G401.6 (cell line): Measurements from ENCODE around the gene PRDM16.

Experiments
- FAIRE-seq: peaks from 2 replicates; lab custom pipeline; 2012; peaks lifted over from hg19 to GRCh38; lab: Jason Lieb, UNC

Gene PRDM16

DNA sequence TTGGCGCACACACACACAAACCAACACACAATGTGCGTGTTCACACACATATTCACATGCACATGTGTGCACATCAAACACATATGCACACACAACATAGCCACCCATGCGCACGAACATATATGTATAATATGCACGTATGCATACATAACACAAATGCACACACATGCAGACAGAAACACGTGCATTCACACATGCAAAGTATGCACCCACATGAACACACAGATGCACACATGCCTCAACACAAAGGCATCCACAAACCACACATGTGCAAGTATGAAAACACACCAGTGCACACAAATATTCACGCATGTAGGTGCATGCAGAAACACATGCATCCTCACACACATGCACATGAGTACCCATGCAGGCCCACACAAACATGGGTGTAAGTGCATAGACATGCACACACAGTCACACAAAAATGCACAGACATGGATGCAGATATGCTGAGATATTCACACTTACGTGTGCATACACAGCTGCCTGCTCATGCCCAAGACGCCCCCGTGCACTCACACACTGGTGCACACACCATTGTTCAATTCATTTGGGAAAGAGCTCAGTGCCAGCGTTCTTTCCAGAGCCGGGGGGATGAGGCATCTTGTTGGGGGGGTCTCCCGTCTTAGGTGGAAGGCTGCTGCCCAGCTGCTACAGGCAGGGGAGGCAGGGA, 332.7 kb downstream of the PRDM16 start:
- no peak for FAIRE-seq

- FAIRE-seq, result no peak
Observed at GRCh38 chr1:3402258-3403010, 333.4 kb downstream of the PRDM16 start.

DNA sequence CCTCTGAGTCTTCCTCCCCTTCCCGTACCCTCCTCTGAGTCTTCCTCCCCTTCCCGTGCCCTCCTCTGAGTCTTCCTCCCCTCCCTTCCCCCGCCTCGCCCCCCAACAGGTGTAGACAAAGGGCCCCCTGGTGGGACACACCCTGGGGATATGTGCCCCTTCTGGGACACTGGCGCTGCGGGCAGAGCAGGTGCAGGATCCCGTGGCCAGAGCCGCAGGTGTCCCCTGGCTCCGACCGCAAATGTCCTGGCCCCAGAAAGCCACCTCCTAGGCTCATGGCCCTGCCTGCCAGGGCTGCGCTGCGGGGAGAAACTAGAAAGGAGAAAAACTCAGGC, 334.0 kb downstream of the PRDM16 start:
- FAIRE-seq, result no peak

- FAIRE-seq, result no peak
Observed at GRCh38 chr1:3403388-3404231, 334.6 kb downstream of the PRDM16 start.

DNA sequence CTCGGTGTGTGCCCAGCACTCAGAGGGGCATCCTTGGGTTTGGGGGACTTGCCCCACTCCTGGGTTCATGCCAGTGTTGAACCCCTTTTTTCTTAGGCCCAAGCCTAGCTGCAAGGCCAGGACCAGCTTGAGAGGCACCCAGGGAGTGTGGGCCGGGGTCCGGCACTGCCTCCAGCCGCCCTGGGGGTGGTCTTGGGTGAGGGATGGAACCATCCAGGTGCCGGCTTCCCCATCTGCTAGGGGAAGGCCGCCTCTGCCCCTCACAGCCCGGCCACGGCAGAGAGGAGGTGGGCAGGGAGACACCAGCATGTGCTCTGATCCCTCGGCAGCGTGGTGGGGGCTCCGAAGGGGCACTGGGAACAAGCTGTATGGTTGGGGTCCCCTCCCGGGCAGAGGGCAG, 335.3 kb downstream of the PRDM16 start:
- no peak for FAIRE-seq

GRCh38 chr1:3404801-3405200, 335.8 kb downstream of the PRDM16 start:
- FAIRE-seq, result no peak

- no peak for FAIRE-seq
Observed at GRCh38 chr1:3405491-3405890, 336.5 kb downstream of the PRDM16 start.

GRCh38 chr1:3405974-3406867, 337.2 kb downstream of the PRDM16 start:
- no peak for FAIRE-seq

GRCh38 chr1:3407021-3407420, 338.0 kb downstream of the PRDM16 start:
- FAIRE-seq, result no peak

DNA sequence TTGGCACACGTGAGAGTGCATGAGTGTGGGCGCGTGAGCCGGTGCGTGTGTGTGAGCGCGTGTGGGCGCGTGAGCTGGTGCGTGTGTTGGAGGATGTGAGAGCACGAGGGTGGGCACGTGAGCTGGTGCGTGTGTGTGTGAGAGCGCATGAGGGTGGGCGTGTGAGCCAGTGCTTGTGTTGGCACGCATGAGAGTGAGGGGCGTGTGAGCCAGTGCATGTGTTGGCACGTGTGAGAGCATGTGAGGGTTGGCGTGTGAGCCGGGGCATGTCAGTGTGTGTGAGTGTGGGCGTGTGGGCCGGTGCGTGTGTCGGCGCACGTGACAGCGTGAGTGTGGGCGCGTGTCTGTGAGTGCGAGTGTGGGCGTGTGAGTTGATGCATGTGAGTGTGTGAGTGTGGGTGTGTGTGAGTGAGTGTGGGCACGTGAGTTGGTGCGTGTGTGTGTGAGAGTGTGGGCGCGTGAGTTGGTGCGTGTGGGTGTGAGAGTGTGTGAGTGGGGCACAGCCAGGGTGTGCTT, 339.8 kb downstream of the PRDM16 start:
- FAIRE-seq, result no peak

DNA sequence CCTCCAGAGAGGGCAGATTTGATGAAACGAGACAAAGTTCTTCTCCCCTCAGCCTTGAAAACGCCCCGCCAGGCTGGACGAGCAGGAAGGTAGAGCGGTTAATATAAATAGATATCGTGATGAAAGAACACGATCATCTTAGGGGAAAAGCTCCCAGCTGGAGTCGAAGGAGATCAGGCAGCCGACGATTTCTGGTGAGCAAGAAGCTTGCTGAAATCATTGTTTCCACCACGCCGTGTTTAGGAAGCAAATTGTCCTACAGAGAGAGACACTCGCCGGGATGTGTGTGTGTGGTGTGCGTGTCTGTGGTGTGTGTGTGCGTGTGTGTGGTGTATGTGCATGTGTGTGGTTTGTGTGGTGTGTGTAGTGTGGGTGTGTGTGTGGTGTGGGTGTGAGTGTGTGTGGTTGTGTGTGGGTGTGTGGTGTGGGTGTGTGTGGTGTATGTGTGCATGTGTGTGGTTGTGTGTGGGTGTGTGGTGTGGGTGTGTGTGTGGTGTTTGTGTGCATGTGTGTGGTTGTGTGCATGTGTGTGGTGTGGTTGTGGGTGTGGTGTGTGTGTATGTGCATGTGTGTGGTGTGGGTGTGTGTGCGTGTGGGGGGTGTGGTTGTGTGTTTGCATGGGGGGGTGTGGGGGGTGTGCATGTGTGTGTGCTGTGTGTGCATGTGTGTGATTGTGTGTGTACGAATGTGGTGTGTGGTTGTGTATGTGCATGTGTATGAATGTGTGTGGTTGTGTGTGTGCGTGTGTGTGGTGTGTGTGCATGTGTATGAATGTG, 340.6 kb downstream of the PRDM16 start:
- no peak for FAIRE-seq

DNA sequence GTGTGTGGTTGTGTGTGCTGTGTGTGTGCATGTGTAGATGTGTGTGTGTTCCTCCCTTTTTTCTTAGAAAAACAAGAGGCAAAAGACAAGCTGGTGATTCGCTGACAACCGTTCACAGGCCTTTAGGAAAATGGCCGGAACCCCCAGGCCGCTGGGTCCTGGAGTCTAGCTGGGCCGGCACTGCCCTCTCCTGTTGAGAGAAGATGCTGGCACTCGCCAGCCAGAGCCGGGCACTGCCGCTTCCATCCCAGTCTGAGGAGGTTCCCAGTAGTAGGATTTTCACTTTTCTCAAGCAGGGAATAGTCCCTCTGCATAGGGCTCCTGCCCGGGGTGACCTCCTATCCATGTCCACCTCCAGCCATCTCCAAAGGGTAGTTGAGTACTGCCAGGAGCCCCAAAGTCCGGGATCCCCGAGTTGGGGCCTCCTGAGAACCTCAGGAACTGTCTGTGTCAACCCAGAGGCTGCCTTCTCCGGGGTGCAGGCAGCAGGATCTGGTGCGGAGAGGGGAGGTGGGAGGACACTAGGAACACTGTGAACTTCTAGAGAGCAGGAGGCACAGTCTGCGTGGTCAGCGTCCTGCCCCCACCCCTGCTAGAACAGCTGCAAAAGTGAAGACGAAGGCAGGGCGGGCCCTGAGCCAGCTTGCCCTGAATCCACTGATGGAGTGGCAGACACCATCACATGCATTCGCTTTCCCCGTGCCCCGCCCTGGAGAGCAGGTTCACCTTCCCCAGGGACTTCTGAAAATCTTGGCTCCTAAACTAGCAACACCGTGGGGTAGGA, 341.3 kb downstream of the PRDM16 start:
- no peak for FAIRE-seq

GRCh38 chr1:3411806-3412205, 342.8 kb downstream of the PRDM16 start:
- no peak for FAIRE-seq

DNA sequence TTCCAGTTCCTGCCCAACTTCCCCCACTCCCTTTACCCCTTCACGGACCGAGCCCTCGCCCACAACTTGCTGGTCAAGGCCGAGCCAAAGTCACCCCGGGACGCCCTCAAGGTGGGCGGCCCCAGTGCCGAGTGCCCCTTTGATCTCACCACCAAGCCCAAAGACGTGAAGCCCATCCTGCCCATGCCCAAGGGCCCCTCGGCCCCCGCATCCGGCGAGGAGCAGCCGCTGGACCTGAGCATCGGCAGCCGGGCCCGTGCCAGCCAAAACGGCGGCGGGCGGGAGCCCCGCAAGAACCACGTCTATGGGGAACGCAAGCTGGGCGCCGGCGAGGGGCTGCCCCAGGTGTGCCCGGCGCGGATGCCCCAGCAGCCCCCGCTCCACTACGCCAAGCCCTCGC, 343.4 kb downstream of the PRDM16 start:
- FAIRE-seq, result no peak

DNA sequence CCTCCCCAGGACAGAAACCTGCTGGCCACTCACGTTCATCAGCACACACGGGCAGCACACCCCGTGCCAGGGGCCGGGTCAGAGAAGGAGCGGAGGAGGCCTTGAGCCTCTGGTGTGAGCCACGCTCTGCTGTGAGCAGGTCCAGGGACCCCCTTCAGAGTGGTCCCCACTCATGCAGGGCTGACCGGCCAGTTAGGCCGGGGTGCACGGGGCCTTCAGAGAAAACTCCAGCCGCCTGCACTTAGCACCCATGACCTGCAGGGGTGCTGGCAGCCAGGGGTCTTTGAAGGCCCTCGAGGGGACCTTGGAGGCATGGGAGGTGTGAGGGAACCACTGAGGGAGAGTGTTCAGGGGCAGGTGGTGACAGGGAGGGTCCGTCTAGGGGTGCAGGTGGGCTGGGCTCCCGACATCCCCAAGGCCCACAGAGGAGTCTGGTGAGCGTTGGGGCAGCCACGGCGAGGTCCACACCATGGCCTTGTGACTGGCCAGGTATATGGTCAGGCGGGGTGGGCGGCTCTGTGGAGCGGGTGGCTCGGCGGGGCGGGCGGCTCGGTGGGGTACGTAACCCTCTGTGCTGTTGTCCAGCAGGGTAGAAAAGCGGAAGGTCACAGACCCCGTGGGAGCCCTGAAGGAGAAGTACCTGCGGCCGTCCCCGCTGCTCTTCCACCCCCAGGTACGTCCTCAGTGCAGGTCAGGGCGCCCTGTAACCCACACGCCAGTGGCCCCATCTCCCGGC, 345.1 kb downstream of the PRDM16 start:
- no peak for FAIRE-seq

GRCh38 chr1:3415260-3416090, 346.5 kb downstream of the PRDM16 start:
- no peak for FAIRE-seq

- no peak for FAIRE-seq
Observed at GRCh38 chr1:3417082-3417739, 348.2 kb downstream of the PRDM16 start.

GRCh38 chr1:3417934-3418333, 348.9 kb downstream of the PRDM16 start:
- no peak for FAIRE-seq
